GM12873 (cell line): ENCODE results near the gene SLC27A2.

Experiments used
- TF ChIP-seq, protein P1 (sequence below): IDR thresholded peaks from 2 replicates; pipeline ENCODE4 v1.5.1; 2012; ENCODE audit warnings: low read depth, mild to moderate bottlenecking, moderate library complexity, low read length, control low read depth; ENCODE audit not compliant: insufficient read depth; ENCODE audit errors: missing control alignments

SLC27A2 gene

DNA sequence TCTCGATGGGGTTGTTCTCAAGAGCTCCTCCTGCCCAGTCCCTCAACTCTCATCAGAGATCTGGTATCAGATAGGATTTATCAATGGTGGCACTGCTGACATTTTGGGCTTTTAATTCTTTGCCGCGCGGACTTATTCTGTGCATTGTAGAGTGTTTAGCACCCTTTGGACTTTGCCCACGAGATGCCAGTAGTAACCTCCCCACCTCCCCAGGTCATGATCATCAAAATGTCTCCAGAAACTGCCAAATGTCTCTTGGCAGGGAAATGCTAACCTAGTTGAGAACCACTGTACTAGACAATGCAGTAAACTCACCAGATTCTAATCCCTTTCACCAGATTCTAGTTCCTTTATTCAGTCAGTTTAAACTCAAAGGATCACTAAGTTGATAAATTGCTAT, 24.0 kb downstream of the SLC27A2 start:
- TF ChIP-seq, protein P1, sequence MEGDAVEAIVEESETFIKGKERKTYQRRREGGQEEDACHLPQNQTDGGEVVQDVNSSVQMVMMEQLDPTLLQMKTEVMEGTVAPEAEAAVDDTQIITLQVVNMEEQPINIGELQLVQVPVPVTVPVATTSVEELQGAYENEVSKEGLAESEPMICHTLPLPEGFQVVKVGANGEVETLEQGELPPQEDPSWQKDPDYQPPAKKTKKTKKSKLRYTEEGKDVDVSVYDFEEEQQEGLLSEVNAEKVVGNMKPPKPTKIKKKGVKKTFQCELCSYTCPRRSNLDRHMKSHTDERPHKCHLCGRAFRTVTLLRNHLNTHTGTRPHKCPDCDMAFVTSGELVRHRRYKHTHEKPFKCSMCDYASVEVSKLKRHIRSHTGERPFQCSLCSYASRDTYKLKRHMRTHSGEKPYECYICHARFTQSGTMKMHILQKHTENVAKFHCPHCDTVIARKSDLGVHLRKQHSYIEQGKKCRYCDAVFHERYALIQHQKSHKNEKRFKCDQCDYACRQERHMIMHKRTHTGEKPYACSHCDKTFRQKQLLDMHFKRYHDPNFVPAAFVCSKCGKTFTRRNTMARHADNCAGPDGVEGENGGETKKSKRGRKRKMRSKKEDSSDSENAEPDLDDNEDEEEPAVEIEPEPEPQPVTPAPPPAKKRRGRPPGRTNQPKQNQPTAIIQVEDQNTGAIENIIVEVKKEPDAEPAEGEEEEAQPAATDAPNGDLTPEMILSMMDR: no peak

DNA sequence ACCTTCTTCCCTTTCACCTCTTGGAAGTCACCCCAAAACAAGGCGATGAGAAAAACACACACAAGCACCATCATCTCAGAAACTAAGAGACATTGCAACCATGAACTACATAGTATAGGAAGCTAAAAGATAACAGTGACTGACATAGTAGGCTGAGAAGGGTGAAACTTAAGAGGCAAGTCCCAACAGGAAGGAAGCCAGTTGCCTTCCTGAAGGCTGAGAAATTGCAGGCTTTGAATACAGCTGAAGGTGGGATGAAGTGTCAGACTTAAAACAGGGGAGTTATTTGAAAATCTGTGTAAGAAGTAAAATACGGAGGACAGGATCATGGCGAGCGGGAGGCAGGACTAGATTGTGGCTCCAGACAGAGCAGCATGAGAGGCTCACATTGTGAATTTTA, 27.8 kb downstream of the SLC27A2 start:
- TF ChIP-seq, protein P1: no peak

DNA sequence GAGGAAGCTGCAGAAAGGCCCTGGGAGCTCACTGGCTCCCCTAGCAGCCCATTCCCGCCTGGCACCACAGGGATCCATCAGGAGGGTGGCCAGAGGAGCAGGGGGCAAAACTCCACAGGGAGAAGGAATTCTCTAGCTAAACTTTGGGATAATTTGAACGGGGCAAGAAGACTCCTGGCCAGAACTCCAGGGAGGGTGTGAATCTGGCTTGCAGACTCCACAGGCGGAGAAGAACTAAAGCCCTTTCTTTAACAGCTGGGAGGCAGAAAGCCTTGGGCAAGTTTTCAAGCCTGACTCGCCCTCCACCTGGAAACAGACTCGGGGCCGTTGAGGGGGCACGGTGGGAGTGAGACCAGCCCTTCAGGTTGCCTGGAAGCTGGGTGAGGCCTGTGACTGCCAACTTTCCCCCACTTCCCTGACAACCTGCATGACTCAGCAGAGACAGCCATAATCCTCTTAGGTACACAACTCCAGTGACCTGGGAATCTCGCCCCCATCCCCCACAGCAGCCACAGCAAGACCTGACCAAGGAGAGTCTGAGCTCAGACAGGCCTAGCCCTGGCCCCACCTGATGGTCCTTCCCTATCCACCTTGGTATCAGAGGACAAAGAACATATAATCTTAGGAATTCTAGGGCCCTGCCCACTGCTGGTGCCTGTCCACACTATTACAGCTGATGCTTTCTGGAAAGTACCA, 28.6 kb downstream of the SLC27A2 start:
- TF ChIP-seq, protein P1: no peak

DNA sequence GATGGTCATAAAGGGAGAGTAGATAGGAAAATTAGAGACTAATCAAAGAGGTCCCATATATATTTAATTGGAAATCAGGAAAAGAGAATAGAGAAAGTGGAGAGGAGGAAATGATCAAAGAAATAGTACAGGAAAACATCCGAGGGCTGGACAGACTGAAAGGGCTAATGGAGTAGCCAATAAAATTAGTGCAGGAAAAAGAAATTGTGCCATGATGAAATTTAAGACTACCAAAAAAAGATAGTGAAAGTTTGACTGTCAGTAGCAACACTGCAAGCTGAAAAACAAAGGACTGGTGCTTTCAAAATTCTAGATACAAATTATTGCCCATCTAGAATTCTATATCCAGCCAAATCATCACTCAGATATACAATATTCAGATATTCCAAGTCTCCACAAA, 36.3 kb downstream of the SLC27A2 start:
- TF ChIP-seq, protein P1: no peak

- TF ChIP-seq, protein P1: no peak
These were observed 36.7 kb downstream of the SLC27A2 start for GRCh38 chr15:50218691-50219090.

DNA sequence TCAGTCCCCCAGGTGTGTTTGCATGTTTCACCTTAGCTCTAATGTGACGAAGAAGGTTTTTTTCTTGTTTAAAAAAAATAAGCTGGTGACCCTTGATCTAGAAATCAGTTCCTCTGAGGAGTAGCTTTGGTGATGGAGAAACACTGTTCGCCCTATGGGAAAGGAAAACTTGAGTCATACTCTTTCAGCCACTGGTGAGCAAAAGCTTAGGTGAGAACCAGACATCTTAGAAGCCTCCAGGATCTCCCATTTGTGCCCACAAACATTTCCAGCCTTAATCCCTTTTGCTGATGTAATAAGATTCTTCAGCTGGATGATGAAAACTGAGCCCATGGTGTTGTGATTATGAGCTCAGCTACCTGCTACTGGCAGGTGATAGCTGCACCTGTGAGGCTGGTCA, 37.8 kb downstream of the SLC27A2 start:
- TF ChIP-seq, protein P1: no peak

DNA sequence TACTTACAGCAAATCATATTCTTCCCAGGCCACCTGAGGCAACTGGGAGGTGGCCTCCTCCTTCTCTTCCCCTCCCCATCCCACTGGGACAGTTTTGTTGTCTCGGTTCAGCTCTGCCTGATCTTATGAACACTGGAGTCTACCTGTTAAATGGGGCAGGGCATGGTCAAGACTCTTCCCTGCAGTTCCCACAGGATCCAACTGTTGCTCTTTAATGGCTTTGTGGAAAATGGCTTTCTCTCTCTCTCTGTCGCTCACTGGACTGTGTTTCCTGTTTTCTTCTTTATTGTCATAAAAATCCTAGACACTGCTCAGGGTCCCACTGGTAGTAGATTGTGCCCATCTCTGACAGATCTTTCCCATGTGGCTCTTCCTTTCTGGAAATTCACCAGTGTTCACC, 40.2 kb downstream of the SLC27A2 start:
- TF ChIP-seq, protein P1: no peak
